GM23338 (cell line): ENCODE data around the gene OTOG. TPM values are rescaled to one million over a fixed set of nuclear protein-coding genes. Genes with fewer than 3 reads are reported as not detected.
A peak's percentile ranks its signal among the peaks of the same experiment; 100 is the strongest.

ENCODE experiments used
- ATAC-seq: fragments of 200-7000 bp; cut with Tn5 transposase; 3 replicates; pipeline ENCODE4 v1.9.1; 2020
- DNase-seq: peaks from one replicate; pipeline ENCODE4 v3.0.0-alpha.2; 2015; ENCODE audit warnings: low spot score
- H2AFZ ChIP-seq: fragments of 200-600 bp; sonication (generic); 2 replicates; pipeline ENCODE4 v1.8.0; 2016; ENCODE audit warnings: antibody characterized with exemption, mild to moderate bottlenecking, moderate library complexity
- H3F3A ChIP-seq: fragments of 200-600 bp; sonication (generic); replicated peaks from 2 replicates; pipeline ENCODE4 v1.8.0; 2017; ENCODE audit warnings: antibody characterized with exemption, mixed run types, low read depth
- H3K27ac ChIP-seq: fragments of 200-600 bp; sonication (generic); 2 replicates; pipeline ENCODE4 v1.6.1; 2016; ENCODE audit warnings: low read depth
- H3K27me3 ChIP-seq: fragments of 200-600 bp; sonication (generic); 2 replicates; pipeline ENCODE4 v1.8.0; 2016; ENCODE audit warnings: mild to moderate bottlenecking, mixed run types, moderate library complexity; ENCODE audit not compliant: insufficient read depth
- H3K36me3 ChIP-seq: fragments of 200-600 bp; sonication (generic); 2 replicates; pipeline ENCODE4 v1.8.0; 2016; ENCODE audit warnings: mild to moderate bottlenecking; ENCODE audit not compliant: insufficient read depth
- H3K4me1 ChIP-seq: fragments of 200-600 bp; sonication (generic); 2 replicates; pipeline ENCODE4 v1.8.0; 2016; ENCODE audit warnings: mild to moderate bottlenecking, moderate library complexity; ENCODE audit not compliant: insufficient read depth
- H3K4me2 ChIP-seq: fragments of 200-600 bp; sonication (generic); 2 replicates; pipeline ENCODE4 v1.7.1; 2017; ENCODE audit warnings: mixed run types
- H3K4me3 ChIP-seq: fragments of 200-600 bp; sonication (generic); 2 replicates; pipeline ENCODE4 v1.6.1; 2016; ENCODE audit warnings: mixed run types
- H3K79me2 ChIP-seq: fragments of 200-600 bp; sonication (generic); replicated peaks from 2 replicates; pipeline ENCODE4 v1.8.0; 2017; ENCODE audit warnings: mild to moderate bottlenecking; ENCODE audit not compliant: insufficient read depth
- H3K9me2 ChIP-seq: fragments of 200-600 bp; sonication (generic); 2 replicates; pipeline ENCODE4 v1.8.0; 2017; ENCODE audit not compliant: insufficient read depth
- H4K20me1 ChIP-seq: fragments of 200-600 bp; sonication (generic); replicated peaks from 2 replicates; pipeline ENCODE4 v1.8.0; 2017; ENCODE audit warnings: mild to moderate bottlenecking; ENCODE audit not compliant: insufficient read depth
- H3K27ac Mint-ChIP-seq: 2 replicates; pipeline ENCODE4 v1.8.0; 2020; ENCODE audit warnings: inconsistent platforms, mild to moderate bottlenecking, moderate library complexity, mixed read lengths
- H3K27me3 Mint-ChIP-seq: 3 replicates; pipeline ENCODE4 v1.8.0; 2022; ENCODE audit warnings: low read depth, mild to moderate bottlenecking, moderate library complexity, mixed read lengths, inconsistent platforms; ENCODE audit not compliant: insufficient read depth, poor library complexity
- H3K36me3 Mint-ChIP-seq: 3 replicates; pipeline ENCODE4 v1.8.0; 2021; ENCODE audit warnings: low read depth, mild to moderate bottlenecking, inconsistent platforms, moderate library complexity, mixed read lengths
- H3K4me1 Mint-ChIP-seq: 3 replicates; pipeline ENCODE4 v1.8.0; 2020; ENCODE audit warnings: mild to moderate bottlenecking, inconsistent platforms, mixed read lengths
- H3K4me3 Mint-ChIP-seq: 3 replicates; pipeline ENCODE4 v1.8.0; 2021; ENCODE audit warnings: moderate library complexity, mild to moderate bottlenecking, inconsistent platforms, mixed read lengths
- H3K9me3 Mint-ChIP-seq: 3 replicates; pipeline ENCODE4 v1.8.0; 2020; ENCODE audit warnings: moderate library complexity, mild to moderate bottlenecking, inconsistent platforms, mixed read lengths
- CREB1 ChIP-seq: fragments of 250-450 bp; sonication (Bioruptor Pico); IDR thresholded peaks from 2 replicates; pipeline ENCODE4 v1.5.0; 2020; ENCODE audit warnings: low read depth, mild to moderate bottlenecking, moderate library complexity
- EZH2 ChIP-seq: fragments of 200-600 bp; sonication (generic); IDR thresholded peaks from one replicate; pipeline ENCODE4 v1.8.0; 2017; ENCODE audit warnings: antibody characterized with exemption, mild to moderate bottlenecking, low read depth; ENCODE audit not compliant: unreplicated experiment
- NANOG ChIP-seq: IDR thresholded peaks from 2 replicates; pipeline ENCODE4 v1.6.1; 2016; ENCODE audit warnings: antibody characterized with exemption, borderline replicate concordance
- STAT1 ChIP-seq: IDR thresholded peaks from one replicate; pipeline ENCODE4 v1.6.1; 2016; ENCODE audit warnings: antibody characterized with exemption; ENCODE audit not compliant: unreplicated experiment
- ZNF114 ChIP-seq: fragments of 250-450 bp; sonication (Bioruptor Pico); IDR thresholded peaks from 2 replicates; pipeline ENCODE4 v1.5.0; 2020; ENCODE audit warnings: mild to moderate bottlenecking, moderate library complexity
- ZNF331 ChIP-seq: fragments of 250-450 bp; sonication (Bioruptor Pico); IDR thresholded peaks from 2 replicates; pipeline ENCODE4 v1.5.0; 2020; ENCODE audit warnings: low read depth, mild to moderate bottlenecking, moderate library complexity
- polyA plus RNA-seq: library from polyadenylated mRNA; unstranded; fragments of >200 nt; fragmentation: Nextera tagmentation; extraction: Ambion mirVana; gene quantifications from 2 replicates; pipeline ENCODE4 v1.2.1, GENCODE V29; 2016
- total RNA-seq: library from RNA; depleted of rRNA; stranded (reverse); fragments of >200 nt; shearing (Covaris generic); gene quantifications from 2 replicates; pipeline ENCODE4 v1.2.3, GENCODE V29; 2014
- TF ChIP-seq, protein P1 (sequence below), 2 experiments: fragments of 200-600 bp in 1 of 2; sonication (generic) in 1 of 2; conservative IDR thresholded peaks; 2 replicates each; pipeline versions ENCODE4 v1.5.1 to v1.6.1; 2016 to 2017; ENCODE audit warnings: antibody characterized with exemption in 2 of 2, low read depth in 2 of 2, mild to moderate bottlenecking in 2 of 2, moderate library complexity in 1 of 2
- TF ChIP-seq, protein P2 (sequence below): fragments of 250-450 bp; sonication (Bioruptor Pico); IDR thresholded peaks from 2 replicates; pipeline ENCODE4 v1.5.0; 2020; ENCODE audit warnings: mild to moderate bottlenecking, moderate library complexity
- TF ChIP-seq, protein P3 (sequence below): IDR thresholded peaks from 2 replicates; pipeline ENCODE4 v1.6.1; 2016; ENCODE audit warnings: antibody characterized with exemption

OTOG gene
- total and polyA plus RNA-seq, 2 experiments from 2014 or later = 0.40 to 0.52 TPM

DNA sequence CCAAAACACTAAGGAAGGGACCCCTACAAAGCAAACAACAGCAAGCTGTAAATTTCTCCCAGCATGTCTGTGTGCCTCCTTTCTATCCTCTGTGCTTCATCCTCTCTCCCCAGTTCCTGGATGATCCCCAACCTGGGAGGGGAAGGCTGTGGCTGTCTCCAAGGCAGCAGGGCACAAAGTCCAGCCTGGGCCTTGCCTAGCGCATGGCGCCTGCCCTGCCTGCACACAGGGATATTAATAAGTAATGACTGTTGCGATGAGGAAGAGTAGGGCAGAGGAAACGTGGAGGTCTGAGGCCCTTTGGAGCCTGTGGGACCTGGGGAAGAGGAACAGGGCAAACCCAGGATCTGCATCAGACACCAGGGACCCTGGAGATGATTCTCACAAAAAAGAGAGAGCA lies 4.8 kb upstream of the OTOG start:
- H4K20me1 ChIP-seq = no peaks in the 10 kb centered on the region
- peaks cover 13% of the 10 kb centered on the region for H3K27me3 ChIP-seq
- H3K4me3 ChIP-seq = no peak overlapping the region
- DNase-seq = no peak
- no peaks in the 10 kb centered on the region for H3K79me2 ChIP-seq
- peaks cover 44% of the 10 kb centered on the region for H3K4me1 Mint-ChIP-seq
- H3K36me3 ChIP-seq = no peaks in the 10 kb centered on the region
- H3K4me2 ChIP-seq = 0 out of 2 replicates have a peak overlapping the region, but pooled peaks have one; percentile 48
- H3K27me3 Mint-ChIP-seq = peaks cover 21% of the 10 kb centered on the region
- H2AFZ ChIP-seq = no peak overlapping the region
- H3K9me3 Mint-ChIP-seq = no peaks in the 10 kb centered on the region
- ATAC-seq = no peak
- no peaks in the 10 kb centered on the region for H3K36me3 Mint-ChIP-seq
- TF ChIP-seq ZNF331 (no peak), EZH2 (no peak)
- TF ChIP-seq, protein P1, sequence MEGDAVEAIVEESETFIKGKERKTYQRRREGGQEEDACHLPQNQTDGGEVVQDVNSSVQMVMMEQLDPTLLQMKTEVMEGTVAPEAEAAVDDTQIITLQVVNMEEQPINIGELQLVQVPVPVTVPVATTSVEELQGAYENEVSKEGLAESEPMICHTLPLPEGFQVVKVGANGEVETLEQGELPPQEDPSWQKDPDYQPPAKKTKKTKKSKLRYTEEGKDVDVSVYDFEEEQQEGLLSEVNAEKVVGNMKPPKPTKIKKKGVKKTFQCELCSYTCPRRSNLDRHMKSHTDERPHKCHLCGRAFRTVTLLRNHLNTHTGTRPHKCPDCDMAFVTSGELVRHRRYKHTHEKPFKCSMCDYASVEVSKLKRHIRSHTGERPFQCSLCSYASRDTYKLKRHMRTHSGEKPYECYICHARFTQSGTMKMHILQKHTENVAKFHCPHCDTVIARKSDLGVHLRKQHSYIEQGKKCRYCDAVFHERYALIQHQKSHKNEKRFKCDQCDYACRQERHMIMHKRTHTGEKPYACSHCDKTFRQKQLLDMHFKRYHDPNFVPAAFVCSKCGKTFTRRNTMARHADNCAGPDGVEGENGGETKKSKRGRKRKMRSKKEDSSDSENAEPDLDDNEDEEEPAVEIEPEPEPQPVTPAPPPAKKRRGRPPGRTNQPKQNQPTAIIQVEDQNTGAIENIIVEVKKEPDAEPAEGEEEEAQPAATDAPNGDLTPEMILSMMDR (conservative IDR thresholded peaks at IDR 0.05; ENCODE audit: low read depth in 2 of 2) = no peak
- no peak overlapping the region for H3K27ac ChIP-seq
- H3K27ac Mint-ChIP-seq = no peak overlapping the region
- no peaks in the 10 kb centered on the region for H3F3A ChIP-seq
- peaks cover 17% of the 10 kb centered on the region for H3K4me1 ChIP-seq
- H3K4me3 Mint-ChIP-seq = peak overlapping the region; percentile 16; the same call in 2 of the 3 replicates
- no peaks in the 10 kb centered on the region for H3K9me2 ChIP-seq

DNA sequence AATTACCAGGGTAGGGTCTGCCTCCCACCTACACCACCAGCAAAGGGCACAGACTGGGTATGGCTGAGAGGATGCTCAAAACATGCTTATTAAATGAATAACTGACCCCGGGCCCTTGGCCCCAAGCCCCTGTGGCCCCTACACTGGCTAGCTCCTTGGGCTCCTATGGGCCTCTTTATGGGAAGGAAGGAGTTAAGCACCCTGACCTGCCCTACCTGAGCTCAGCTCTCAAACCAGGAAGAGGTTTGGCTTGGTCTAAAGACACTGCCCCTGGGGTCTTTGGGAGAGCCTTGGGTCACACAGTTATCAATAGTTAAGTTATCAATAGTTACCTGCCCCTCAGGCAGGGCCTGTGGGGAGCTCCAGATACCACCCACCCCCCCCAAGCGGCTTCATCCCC lies 4.0 kb upstream of the OTOG start:
- Histone ChIP-seq H3K4me2 (peak overlapping the region; percentile 93), H3K79me2 (no peaks in the 10 kb centered on the region), H3F3A (no peaks in the 10 kb centered on the region), H3K9me2 (no peaks in the 10 kb centered on the region), H3K4me3 (peak overlapping the region; percentile 89; the same call in 1 of the 2 replicates), H4K20me1 (no peaks in the 10 kb centered on the region), H3K36me3 (no peaks in the 10 kb centered on the region), H3K4me1 (peaks cover 19% of the 10 kb centered on the region), H2AFZ (no peak overlapping the region), H3K27ac (no peak overlapping the region), H3K27me3 (peaks cover 13% of the 10 kb centered on the region)
- H3K9me3 Mint-ChIP-seq = no peaks in the 10 kb centered on the region
- H3K27me3 Mint-ChIP-seq = peaks cover 24% of the 10 kb centered on the region
- H3K27ac Mint-ChIP-seq = no peak overlapping the region
- no peaks in the 10 kb centered on the region for H3K36me3 Mint-ChIP-seq
- H3K4me1 Mint-ChIP-seq = peaks cover 48% of the 10 kb centered on the region
- H3K4me3 Mint-ChIP-seq = peak overlapping the region; percentile 41; the same call in 1 of the 3 replicates
- ATAC-seq (no peak), DNase-seq (no peak)
- TF ChIP-seq CREB1 (CRISPR knock-in tag) (no peak), ZNF114 (no peak), NANOG (no peak), EZH2 (no peak), STAT1 (no peak)
- TF ChIP-seq, protein P2, sequence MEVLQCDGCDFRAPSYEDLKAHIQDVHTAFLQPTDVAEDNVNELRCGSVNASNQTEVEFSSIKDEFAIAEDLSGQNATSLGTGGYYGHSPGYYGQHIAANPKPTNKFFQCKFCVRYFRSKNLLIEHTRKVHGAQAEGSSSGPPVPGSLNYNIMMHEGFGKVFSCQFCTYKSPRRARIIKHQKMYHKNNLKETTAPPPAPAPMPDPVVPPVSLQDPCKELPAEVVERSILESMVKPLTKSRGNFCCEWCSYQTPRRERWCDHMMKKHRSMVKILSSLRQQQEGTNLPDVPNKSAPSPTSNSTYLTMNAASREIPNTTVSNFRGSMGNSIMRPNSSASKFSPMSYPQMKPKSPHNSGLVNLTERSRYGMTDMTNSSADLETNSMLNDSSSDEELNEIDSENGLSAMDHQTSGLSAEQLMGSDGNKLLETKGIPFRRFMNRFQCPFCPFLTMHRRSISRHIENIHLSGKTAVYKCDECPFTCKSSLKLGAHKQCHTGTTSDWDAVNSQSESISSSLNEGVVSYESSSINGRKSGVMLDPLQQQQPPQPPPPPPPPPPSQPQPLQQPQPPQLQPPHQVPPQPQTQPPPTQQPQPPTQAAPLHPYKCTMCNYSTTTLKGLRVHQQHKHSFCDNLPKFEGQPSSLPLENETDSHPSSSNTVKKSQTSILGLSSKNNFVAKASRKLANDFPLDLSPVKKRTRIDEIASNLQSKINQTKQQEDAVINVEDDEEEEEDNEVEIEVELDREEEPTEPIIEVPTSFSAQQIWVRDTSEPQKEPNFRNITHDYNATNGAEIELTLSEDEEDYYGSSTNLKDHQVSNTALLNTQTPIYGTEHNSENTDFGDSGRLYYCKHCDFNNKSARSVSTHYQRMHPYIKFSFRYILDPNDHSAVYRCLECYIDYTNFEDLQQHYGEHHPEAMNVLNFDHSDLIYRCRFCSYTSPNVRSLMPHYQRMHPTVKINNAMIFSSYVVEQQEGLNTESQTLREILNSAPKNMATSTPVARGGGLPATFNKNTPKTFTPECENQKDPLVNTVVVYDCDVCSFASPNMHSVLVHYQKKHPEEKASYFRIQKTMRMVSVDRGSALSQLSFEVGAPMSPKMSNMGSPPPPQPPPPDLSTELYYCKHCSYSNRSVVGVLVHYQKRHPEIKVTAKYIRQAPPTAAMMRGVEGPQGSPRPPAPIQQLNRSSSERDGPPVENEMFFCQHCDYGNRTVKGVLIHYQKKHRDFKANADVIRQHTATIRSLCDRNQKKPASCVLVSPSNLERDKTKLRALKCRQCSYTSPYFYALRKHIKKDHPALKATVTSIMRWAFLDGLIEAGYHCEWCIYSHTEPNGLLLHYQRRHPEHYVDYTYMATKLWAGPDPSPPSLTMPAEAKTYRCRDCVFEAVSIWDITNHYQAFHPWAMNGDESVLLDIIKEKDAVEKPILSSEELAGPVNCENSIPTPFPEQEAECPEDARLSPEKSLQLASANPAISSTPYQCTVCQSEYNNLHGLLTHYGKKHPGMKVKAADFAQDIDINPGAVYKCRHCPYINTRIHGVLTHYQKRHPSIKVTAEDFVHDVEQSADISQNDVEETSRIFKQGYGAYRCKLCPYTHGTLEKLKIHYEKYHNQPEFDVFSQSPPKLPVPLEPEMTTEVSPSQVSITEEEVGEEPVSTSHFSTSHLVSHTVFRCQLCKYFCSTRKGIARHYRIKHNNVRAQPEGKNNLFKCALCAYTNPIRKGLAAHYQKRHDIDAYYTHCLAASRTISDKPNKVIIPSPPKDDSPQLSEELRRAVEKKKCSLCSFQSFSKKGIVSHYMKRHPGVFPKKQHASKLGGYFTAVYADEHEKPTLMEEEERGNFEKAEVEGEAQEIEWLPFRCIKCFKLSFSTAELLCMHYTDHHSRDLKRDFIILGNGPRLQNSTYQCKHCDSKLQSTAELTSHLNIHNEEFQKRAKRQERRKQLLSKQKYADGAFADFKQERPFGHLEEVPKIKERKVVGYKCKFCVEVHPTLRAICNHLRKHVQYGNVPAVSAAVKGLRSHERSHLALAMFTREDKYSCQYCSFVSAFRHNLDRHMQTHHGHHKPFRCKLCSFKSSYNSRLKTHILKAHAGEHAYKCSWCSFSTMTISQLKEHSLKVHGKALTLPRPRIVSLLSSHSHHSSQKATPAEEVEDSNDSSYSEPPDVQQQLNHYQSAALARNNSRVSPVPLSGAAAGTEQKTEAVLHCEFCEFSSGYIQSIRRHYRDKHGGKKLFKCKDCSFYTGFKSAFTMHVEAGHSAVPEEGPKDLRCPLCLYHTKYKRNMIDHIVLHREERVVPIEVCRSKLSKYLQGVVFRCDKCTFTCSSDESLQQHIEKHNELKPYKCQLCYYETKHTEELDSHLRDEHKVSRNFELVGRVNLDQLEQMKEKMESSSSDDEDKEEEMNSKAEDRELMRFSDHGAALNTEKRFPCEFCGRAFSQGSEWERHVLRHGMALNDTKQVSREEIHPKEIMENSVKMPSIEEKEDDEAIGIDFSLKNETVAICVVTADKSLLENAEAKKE (CRISPR knock-in tag) = no peak
- TF ChIP-seq, protein P3, sequence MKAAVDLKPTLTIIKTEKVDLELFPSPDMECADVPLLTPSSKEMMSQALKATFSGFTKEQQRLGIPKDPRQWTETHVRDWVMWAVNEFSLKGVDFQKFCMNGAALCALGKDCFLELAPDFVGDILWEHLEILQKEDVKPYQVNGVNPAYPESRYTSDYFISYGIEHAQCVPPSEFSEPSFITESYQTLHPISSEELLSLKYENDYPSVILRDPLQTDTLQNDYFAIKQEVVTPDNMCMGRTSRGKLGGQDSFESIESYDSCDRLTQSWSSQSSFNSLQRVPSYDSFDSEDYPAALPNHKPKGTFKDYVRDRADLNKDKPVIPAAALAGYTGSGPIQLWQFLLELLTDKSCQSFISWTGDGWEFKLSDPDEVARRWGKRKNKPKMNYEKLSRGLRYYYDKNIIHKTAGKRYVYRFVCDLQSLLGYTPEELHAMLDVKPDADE = no peak
